Non-pigmented ciliary epithelial cell (primary cell): ENCODE data around the gene ZNF660.

Experiments
- DNase-seq: peaks from one replicate; pipeline ENCODE4 v3.0.0-alpha.2; 2010; ENCODE audit warnings: low read depth

ZNF660 gene

GRCh38 chr3:44632193-44632592 is 47.4 kb downstream of the ZNF660 start:
- DNase-seq = no peak

GRCh38 chr3:44642337-44642736 is 57.6 kb downstream of the ZNF660 start:
- no peak for DNase-seq

- no peak for DNase-seq
Observed at GRCh38 chr3:44643024-44643423, 58.3 kb downstream of the ZNF660 start.

- no peak for DNase-seq
Observed at GRCh38 chr3:44647771-44648170, 63.0 kb downstream of the ZNF660 start.

- peak; percentile 71 for DNase-seq
Observed at GRCh38 chr3:44648564-44649229, 63.9 kb downstream of the ZNF660 start, which contains the start of gene ZNF35. Gene ZNF35, plus strand, starts transcription at chr3:44648732. Its CDS starts 2,336 bp downstream, at chr3:44651068.
